Peyer's patch (tissue), 4 donors: ENCODE results near the gene NDUFA11.

Source experiments
- CTCF ChIP-seq, 6 experiments: fragments of 450-650 bp in 4 of 6; fragments of 200-600 bp in 2 of 6; sonication (generic) in 1 of 6; IDR thresholded peaks; one replicate each; pipeline ENCODE4 v1.5.1; 2017 to 2019; ENCODE audit warnings: antibody characterized with exemption in 6 of 6, mild to moderate bottlenecking in 3 of 6, moderate library complexity in 1 of 6
- POLR2A ChIP-seq, 2 donors: fragments of 450-650 bp; IDR thresholded peaks; one replicate each; pipeline ENCODE4 v1.5.1; 2017; ENCODE audit warnings: antibody characterized with exemption in 2 of 2, mild to moderate bottlenecking in 2 of 2, moderate library complexity in 2 of 2

- no peak for TF ChIP-seq CTCF (IDR thresholded peaks at IDR 0.05)
- no peak for TF ChIP-seq POLR2A (IDR thresholded peaks at IDR 0.05)
Measured at GRCh38 chr19:5895890-5896289, 7.7 kb downstream of the NDUFA11 start.
